HL-60 (cell line): Measurements from ENCODE around the gene TCAP.

Source experiments
- DNase-seq, 2 experiments: peaks; one replicate each; pipeline ENCODE4 v3.0.0-alpha.2; 2010 to 2020; ENCODE audit warnings: low read depth in 1 of 2, low spot score in 1 of 2
- H3K27ac ChIP-seq: fragments of 250-450 bp; sonication (Bioruptor Pico); replicated peaks from 2 replicates; pipeline ENCODE4 v1.5.1; 2020; ENCODE audit warnings: mild to moderate bottlenecking, moderate library complexity
- H3K27me3 ChIP-seq: fragments of 250-450 bp; sonication (Bioruptor Pico); 2 replicates; pipeline ENCODE4 v1.5.1; 2021; ENCODE audit warnings: mild to moderate bottlenecking, moderate library complexity; ENCODE audit not compliant: insufficient read depth, poor library complexity, severe bottlenecking
- H3K4me3 ChIP-seq: replicated peaks from 2 replicates; pipeline ENCODE4 v1.5.1; 2011; ENCODE audit warnings: mild to moderate bottlenecking, control low read depth, low read length; ENCODE audit not compliant: insufficient read depth
- CTCF ChIP-seq: IDR thresholded peaks from one replicate; pipeline ENCODE4 v1.5.1; 2011; ENCODE audit warnings: low read length, control low read depth, inconsistent platforms; ENCODE audit not compliant: insufficient read depth
- GABPA ChIP-seq: IDR thresholded peaks from 2 replicates; pipeline ENCODE4 v1.6.1; 2012; ENCODE audit warnings: low read depth
- POLR2AphosphoS5 ChIP-seq: IDR thresholded peaks from 2 replicates; pipeline ENCODE4 v1.6.1; 2012; ENCODE audit warnings: low read depth
- SPI1 ChIP-seq: IDR thresholded peaks from 2 replicates; pipeline ENCODE4 v1.6.1; 2012; ENCODE audit warnings: low read depth, mild to moderate bottlenecking, borderline replicate concordance
- TF ChIP-seq, protein P1 (sequence below): IDR thresholded peaks from 2 replicates; pipeline ENCODE4 v1.6.1; 2012; ENCODE audit warnings: low read depth; ENCODE audit not compliant: insufficient replicate concordance

TCAP gene

GRCh38 chr17:39655105-39655504 is 10.0 kb upstream of the TCAP start:
- H3K4me3 ChIP-seq: no peak overlapping the region
- no peak overlapping the region for H3K27ac ChIP-seq
- TF ChIP-seq, protein P1, sequence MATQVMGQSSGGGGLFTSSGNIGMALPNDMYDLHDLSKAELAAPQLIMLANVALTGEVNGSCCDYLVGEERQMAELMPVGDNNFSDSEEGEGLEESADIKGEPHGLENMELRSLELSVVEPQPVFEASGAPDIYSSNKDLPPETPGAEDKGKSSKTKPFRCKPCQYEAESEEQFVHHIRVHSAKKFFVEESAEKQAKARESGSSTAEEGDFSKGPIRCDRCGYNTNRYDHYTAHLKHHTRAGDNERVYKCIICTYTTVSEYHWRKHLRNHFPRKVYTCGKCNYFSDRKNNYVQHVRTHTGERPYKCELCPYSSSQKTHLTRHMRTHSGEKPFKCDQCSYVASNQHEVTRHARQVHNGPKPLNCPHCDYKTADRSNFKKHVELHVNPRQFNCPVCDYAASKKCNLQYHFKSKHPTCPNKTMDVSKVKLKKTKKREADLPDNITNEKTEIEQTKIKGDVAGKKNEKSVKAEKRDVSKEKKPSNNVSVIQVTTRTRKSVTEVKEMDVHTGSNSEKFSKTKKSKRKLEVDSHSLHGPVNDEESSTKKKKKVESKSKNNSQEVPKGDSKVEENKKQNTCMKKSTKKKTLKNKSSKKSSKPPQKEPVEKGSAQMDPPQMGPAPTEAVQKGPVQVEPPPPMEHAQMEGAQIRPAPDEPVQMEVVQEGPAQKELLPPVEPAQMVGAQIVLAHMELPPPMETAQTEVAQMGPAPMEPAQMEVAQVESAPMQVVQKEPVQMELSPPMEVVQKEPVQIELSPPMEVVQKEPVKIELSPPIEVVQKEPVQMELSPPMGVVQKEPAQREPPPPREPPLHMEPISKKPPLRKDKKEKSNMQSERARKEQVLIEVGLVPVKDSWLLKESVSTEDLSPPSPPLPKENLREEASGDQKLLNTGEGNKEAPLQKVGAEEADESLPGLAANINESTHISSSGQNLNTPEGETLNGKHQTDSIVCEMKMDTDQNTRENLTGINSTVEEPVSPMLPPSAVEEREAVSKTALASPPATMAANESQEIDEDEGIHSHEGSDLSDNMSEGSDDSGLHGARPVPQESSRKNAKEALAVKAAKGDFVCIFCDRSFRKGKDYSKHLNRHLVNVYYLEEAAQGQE: no peak
- TF ChIP-seq GABPA (no peak), SPI1 (no peak), CTCF (no peak), POLR2AphosphoS5 (no peak)
- H3K27me3 ChIP-seq: no peaks in the 10 kb centered on the region
- no peak for DNase-seq

GRCh38 chr17:39658346-39658745 is 6.8 kb upstream of the TCAP start:
- Histone ChIP-seq H3K27me3 (no peaks in the 10 kb centered on the region), H3K4me3 (no peak overlapping the region), H3K27ac (no peak overlapping the region)
- no peak for TF ChIP-seq POLR2AphosphoS5
- TF ChIP-seq, protein P1: no peak
- no peak for TF ChIP-seq SPI1
- no peak for DNase-seq

- TF ChIP-seq POLR2AphosphoS5 (no peak), GABPA (no peak), SPI1 (no peak), CTCF (no peak)
- TF ChIP-seq, protein P1: no peak
- Histone ChIP-seq H3K27me3 (no peaks in the 10 kb centered on the region), H3K4me3 (no peak overlapping the region), H3K27ac (no peak overlapping the region)
- DNase-seq: no peak
These were observed 6.4 kb upstream of the TCAP start for GRCh38 chr17:39658760-39659159.
